Panc1 (cell line): ENCODE data around the gene KCNE3. TPM values are rescaled to one million over a fixed set of nuclear protein-coding genes. Genes with fewer than 3 reads are reported as not detected.

ENCODE experiments used
- ATAC-seq: fragments of 200-7000 bp; cut with Tn5 transposase; 2 replicates; pipeline ENCODE4 v1.9.1; 2020; ENCODE audit warnings: mild to moderate bottlenecking, moderate library complexity
- BruUV-seq: library from RNA; stranded (reverse); fragments of 400-500 nt; replicated peaks from 2 replicates; lab custom pipeline; 2021; lab: Mats Ljungman, UMichigan
- CTCF ChIA-PET: fragments of 300-600 bp; sonication (Branson Sonifier 250); formaldehyde crosslinking; loops from one replicate; lab custom pipeline; 2022; ENCODE audit warnings: antibody characterized with exemption; lab: Charles Lee
- POLR2A ChIA-PET: fragments of 300-600 bp; sonication (Branson Sonifier 250); formaldehyde crosslinking; loops from one replicate; lab custom pipeline; 2022; ENCODE audit warnings: antibody characterized with exemption; lab: Charles Lee
- DNase-seq: peaks from one replicate; pipeline ENCODE4 v3.0.0-alpha.2; 2010; ENCODE audit warnings: low read depth, low spot score
- H3K27ac ChIP-seq: 2 replicates; pipeline ENCODE4 v1.5.1; 2011; ENCODE audit warnings: mild to moderate bottlenecking, low read length, inconsistent platforms
- H3K27me3 ChIP-seq: fragments of 200-500 bp; sonication (Bioruptor generic); 2 replicates; pipeline ENCODE4 v1.6.0; 2014; ENCODE audit warnings: low read length, inconsistent platforms; ENCODE audit not compliant: control insufficient read depth, insufficient read depth
- H3K36me3 ChIP-seq: fragments of 200-500 bp; sonication (Bioruptor generic); 2 replicates; pipeline ENCODE4 v1.5.1; 2014; ENCODE audit warnings: inconsistent platforms, mild to moderate bottlenecking, low read length, moderate library complexity; ENCODE audit not compliant: control insufficient read depth, insufficient read depth
- H3K4me1 ChIP-seq: 2 replicates; pipeline ENCODE4 v1.5.1; 2011; ENCODE audit warnings: inconsistent platforms, mild to moderate bottlenecking, low read length, moderate library complexity; ENCODE audit not compliant: control insufficient read depth, insufficient read depth
- H3K4me3 ChIP-seq, 2 experiments: 2 replicates each; pipeline ENCODE4 v1.5.1; 2011 to 2012; ENCODE audit warnings: low read depth in 2 of 2, low read length in 2 of 2, mild to moderate bottlenecking in 2 of 2, inconsistent platforms in 1 of 2, moderate library complexity in 1 of 2
- H3K9me3 ChIP-seq: fragments of 200-500 bp; sonication (Bioruptor generic); 2 replicates; pipeline ENCODE4 v1.5.1; 2014; ENCODE audit warnings: low read depth, mild to moderate bottlenecking, inconsistent platforms, low read length, moderate library complexity; ENCODE audit not compliant: control insufficient read depth, insufficient read depth
- CTCF ChIP-seq: fragments of 450-650 bp; IDR thresholded peaks from 2 replicates; pipeline ENCODE4 v1.5.1; 2017; ENCODE audit warnings: mild to moderate bottlenecking
- POLR2AphosphoS5 ChIP-seq: IDR thresholded peaks from 2 replicates; pipeline ENCODE4 v1.6.1; 2012; ENCODE audit warnings: mild to moderate bottlenecking, low read depth, low read length, moderate library complexity
- SIN3A ChIP-seq: IDR thresholded peaks from 2 replicates; pipeline ENCODE4 v1.6.1; 2012; ENCODE audit warnings: low read depth, mild to moderate bottlenecking, low read length, moderate library complexity, borderline replicate concordance; ENCODE audit not compliant: insufficient read depth
- TCF7L2 ChIP-seq: IDR thresholded peaks from 2 replicates; pipeline ENCODE4 v1.6.1; 2011; ENCODE audit warnings: mild to moderate bottlenecking, low read depth, low read length, inconsistent platforms
- in situ Hi-C: cut with HindIII; loops from 2 replicates; pipeline ENCODE4 v1.10.0; 2016; ENCODE audit warnings: low sequenced_read_pairs, low pct_unique_long_range_greater_than_20kb
- intact Hi-C: fragments of 100-400 bp; cut with micrococcal nuclease; formaldehyde crosslinking; loops from one replicate; pipeline ENCODE4 v1.10.0; 2022; ENCODE audit not compliant: unreplicated experiment
- total RNA-seq: library from RNA; stranded (reverse); gene quantifications from one replicate; pipeline ENCODE4 v1.2.1, GENCODE V29; 2021; ENCODE audit not compliant: unreplicated experiment
- TF ChIP-seq, protein P1 (sequence below), 2 experiments: IDR thresholded peaks; 2 replicates each; pipeline ENCODE4 v1.6.1; 2011 to 2012; ENCODE audit warnings: low read depth in 2 of 2, control low read depth in 1 of 2, low read length in 1 of 2, mild to moderate bottlenecking in 1 of 2, moderate library complexity in 1 of 2; ENCODE audit not compliant: insufficient read depth in 1 of 2

Gene KCNE3
- total RNA-seq, 1 experiment from 2014 or later, result 0.15 TPM

DNA sequence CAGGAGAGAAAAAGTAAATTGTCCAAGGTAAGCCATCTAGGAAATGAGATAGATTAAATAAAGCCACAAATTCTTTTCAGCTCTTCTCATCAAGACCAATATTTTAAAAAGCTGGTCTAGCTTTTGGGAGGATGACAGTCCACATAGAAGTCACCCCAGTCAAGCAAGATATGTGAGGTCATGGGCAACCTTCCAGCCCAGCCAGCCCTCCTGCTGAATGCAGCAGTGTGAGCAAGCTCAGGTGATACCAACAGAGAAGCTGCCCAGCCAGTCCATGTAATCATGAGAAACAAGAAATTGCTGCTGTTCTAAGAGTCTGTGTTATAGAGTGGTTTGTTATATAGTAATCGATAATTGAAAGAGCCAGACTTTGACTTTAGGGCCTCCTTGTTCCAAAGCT is 28.7 kb downstream of the KCNE3 start:
- Histone ChIP-seq H3K27ac (no peak overlapping the region), H3K4me3 (no peak overlapping the region), H3K36me3 (no peaks in the 10 kb centered on the region), H3K4me1 (peaks cover 13% of the 10 kb centered on the region), H3K27me3 (no peaks in the 10 kb centered on the region; the same call in 1 of the 2 replicates), H3K9me3 (no peaks in the 10 kb centered on the region)
- ChIA-PET CTCF (no interaction called here), POLR2A (no interaction called here)
- ATAC-seq, result no peak
- TF ChIP-seq TCF7L2 (no peak), POLR2AphosphoS5 (no peak), CTCF (no peak), SIN3A (no peak)
- TF ChIP-seq, protein P1, sequence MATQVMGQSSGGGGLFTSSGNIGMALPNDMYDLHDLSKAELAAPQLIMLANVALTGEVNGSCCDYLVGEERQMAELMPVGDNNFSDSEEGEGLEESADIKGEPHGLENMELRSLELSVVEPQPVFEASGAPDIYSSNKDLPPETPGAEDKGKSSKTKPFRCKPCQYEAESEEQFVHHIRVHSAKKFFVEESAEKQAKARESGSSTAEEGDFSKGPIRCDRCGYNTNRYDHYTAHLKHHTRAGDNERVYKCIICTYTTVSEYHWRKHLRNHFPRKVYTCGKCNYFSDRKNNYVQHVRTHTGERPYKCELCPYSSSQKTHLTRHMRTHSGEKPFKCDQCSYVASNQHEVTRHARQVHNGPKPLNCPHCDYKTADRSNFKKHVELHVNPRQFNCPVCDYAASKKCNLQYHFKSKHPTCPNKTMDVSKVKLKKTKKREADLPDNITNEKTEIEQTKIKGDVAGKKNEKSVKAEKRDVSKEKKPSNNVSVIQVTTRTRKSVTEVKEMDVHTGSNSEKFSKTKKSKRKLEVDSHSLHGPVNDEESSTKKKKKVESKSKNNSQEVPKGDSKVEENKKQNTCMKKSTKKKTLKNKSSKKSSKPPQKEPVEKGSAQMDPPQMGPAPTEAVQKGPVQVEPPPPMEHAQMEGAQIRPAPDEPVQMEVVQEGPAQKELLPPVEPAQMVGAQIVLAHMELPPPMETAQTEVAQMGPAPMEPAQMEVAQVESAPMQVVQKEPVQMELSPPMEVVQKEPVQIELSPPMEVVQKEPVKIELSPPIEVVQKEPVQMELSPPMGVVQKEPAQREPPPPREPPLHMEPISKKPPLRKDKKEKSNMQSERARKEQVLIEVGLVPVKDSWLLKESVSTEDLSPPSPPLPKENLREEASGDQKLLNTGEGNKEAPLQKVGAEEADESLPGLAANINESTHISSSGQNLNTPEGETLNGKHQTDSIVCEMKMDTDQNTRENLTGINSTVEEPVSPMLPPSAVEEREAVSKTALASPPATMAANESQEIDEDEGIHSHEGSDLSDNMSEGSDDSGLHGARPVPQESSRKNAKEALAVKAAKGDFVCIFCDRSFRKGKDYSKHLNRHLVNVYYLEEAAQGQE (IDR thresholded peaks at IDR 0.05; ENCODE audit: insufficient read depth in 1 of 2, low read depth in 2 of 2, low read length in 1 of 2), result no peak
- DNase-seq, result no peak
- intact Hi-C loops, result no loop called here
- BruUV-seq, result no TSS peak
- in situ Hi-C loops, result no loop called here

DNA sequence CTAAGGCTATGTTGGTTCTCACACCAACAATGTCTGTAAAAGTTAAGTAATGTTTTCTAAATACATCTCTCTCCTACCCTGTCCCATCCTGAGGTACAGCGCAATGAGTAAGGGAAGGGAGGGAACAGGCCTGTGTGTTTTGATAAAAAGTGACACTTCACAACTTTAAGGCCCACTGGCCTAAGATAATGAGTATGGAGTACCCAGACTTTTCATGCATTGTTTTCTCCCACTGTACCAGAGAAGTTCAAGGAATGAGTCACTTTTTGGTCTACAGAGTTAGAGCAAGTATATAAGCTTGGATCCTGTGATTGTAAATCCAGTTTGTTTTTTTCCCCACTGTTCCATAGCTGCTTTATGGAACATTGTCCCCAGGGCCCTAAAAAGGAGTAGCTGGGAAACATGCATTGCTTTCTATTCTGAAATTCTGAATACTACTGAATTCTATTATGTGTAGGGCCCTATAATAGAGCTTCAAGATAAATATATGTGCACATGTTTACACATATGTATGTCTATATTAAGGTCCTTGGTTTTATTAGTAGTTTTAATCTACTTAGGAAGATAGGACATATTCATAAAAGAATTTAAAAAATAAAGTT is 29.8 kb downstream of the KCNE3 start:
- H3K27me3 ChIP-seq, result no peaks in the 10 kb centered on the region; the same call in 1 of the 2 replicates
- no peak overlapping the region for H3K27ac ChIP-seq
- no peak overlapping the region for H3K4me3 ChIP-seq
- no TSS peak for BruUV-seq
- in situ Hi-C loops (no loop called here), intact Hi-C loops (no loop called here)
- ChIA-PET CTCF (interaction anchor here (1.1 kb wide), 1 partner anchor 48 kb away, joined by 3 read pairs; no protein-coding TSS in a partner anchor), POLR2A (interaction anchor here (0.5 to 0.6 kb wide), 3 partner anchors 29 to 1183 kb away, joined by 3 to 4 read pairs (median 3); partner anchors contain the start of gene PGM2L1)
- TF ChIP-seq TCF7L2 (no peak), CTCF (no peak), SIN3A (no peak), POLR2AphosphoS5 (no peak)
- TF ChIP-seq, protein P1 (IDR thresholded peaks at IDR 0.05; ENCODE audit: insufficient read depth in 1 of 2, low read depth in 2 of 2, low read length in 1 of 2), result no peak
- no peaks in the 10 kb centered on the region for H3K36me3 ChIP-seq
- no peak for DNase-seq
- ATAC-seq, result no peak
- no peaks in the 10 kb centered on the region for H3K9me3 ChIP-seq
- peaks cover 2% of the 10 kb centered on the region; the same call in 1 of the 2 replicates for H3K4me1 ChIP-seq
